A549 (cell line): ENCODE measurements around the gene CXXC1.

Experiments
- CEBPB ChIP-seq, 2 experiments: fragments of >200 bp in 1 of 2; sonication (Bioruptor Twin) in 1 of 2; formaldehyde crosslinking in 1 of 2; IDR thresholded peaks; 2 replicates each; pipeline ENCODE4 v1.6.1; 2012 to 2016
- CHD4 ChIP-seq: fragments of 200-600 bp; sonication (generic); IDR thresholded peaks from 2 replicates; pipeline ENCODE4 v1.6.1; 2016; ENCODE audit warnings: antibody characterized with exemption, mild to moderate bottlenecking, borderline replicate concordance
- EHMT2 ChIP-seq: fragments of 200-600 bp; sonication (generic); IDR thresholded peaks from 2 replicates; pipeline ENCODE4 v1.6.1; 2016; ENCODE audit warnings: antibody characterized with exemption, low read depth, mild to moderate bottlenecking, moderate library complexity
- PHF8 ChIP-seq: fragments of 200-600 bp; sonication (generic); IDR thresholded peaks from 2 replicates; pipeline ENCODE4 v1.6.1; 2016; ENCODE audit warnings: low read depth, mild to moderate bottlenecking, antibody characterized with exemption, moderate library complexity, borderline replicate concordance
- POLR2A ChIP-seq: IDR thresholded peaks from 2 replicates; pipeline ENCODE4 v1.6.1; 2012; ENCODE audit warnings: mild to moderate bottlenecking, low read length
- RNF2 ChIP-seq: fragments of 200-600 bp; sonication (generic); IDR thresholded peaks from 2 replicates; pipeline ENCODE4 v1.6.1; 2016; ENCODE audit warnings: low read depth, mild to moderate bottlenecking, antibody characterized with exemption, moderate library complexity, borderline replicate concordance
- SMC3 ChIP-seq: fragments of >200 bp; sonication (Bioruptor Twin); formaldehyde crosslinking; IDR thresholded peaks from 3 replicates; pipeline ENCODE4 v1.6.1; 2018; ENCODE audit warnings: inconsistent platforms
- ZNF302 ChIP-seq: fragments of 250-450 bp; sonication (Bioruptor Pico); IDR thresholded peaks from 2 replicates; pipeline ENCODE4 v1.9.0; 2021; ENCODE audit warnings: inconsistent platforms, mild to moderate bottlenecking, moderate library complexity
- TF ChIP-seq, protein P1 (sequence below): fragments of >200 bp; sonication (Bioruptor Twin); formaldehyde crosslinking; IDR thresholded peaks from 3 replicates; pipeline ENCODE4 v1.5.1; 2016
- TF ChIP-seq, protein P2 (sequence below): fragments of 450-650 bp; IDR thresholded peaks from 2 replicates; pipeline ENCODE4 v1.6.1; 2014; ENCODE audit warnings: antibody characterized with exemption
- TF ChIP-seq, protein P3 (sequence below): fragments of 150-350 bp; IDR thresholded peaks from 2 replicates; pipeline ENCODE4 v1.6.1; 2014; ENCODE audit warnings: low read depth, mild to moderate bottlenecking, low read length
- TF ChIP-seq, protein P4 (sequence below): IDR thresholded peaks from 2 replicates; pipeline ENCODE4 v1.6.1; 2012

DNA sequence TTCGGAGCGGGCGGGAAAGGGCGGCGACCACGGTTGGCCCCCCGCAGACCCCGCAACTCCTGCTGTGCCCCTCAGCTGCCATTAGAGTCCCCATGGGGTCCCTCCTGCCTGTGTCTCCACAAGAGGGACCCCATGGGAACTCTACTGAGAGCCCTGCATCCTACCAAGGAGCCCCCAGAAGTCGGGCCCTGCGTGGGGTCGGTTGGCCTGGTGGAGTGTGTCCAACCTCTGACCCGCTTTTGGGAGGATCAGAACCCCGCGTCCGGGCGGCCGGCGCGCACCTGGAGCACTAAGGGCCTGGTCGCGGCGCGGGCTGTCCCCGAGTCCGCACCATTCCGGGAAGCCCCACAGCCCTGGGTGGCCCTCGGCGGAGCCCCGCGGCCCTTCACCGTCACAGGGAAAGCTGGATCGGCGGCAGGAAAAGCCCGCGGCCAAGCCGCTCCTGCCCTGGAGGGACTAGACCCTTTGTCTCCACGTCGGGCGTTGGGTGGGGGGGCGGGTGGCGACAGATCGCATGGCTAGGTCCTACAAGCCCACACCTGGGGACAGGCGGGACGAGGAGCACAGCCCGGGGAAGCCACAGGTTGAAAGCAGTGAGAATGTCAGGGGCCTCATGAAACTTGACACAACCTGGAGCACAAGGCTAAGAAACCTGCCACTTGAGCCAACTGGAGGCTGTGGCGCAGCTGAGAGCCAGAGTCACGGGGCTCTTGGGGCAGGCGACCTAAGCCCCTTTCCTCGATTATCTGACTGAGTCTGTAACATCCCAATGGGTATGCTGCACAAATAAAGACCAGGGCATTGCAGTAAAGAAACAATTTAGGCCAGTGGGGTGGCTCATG lies 11.2 kb upstream of the CXXC1 start:
- TF ChIP-seq, protein P1, sequence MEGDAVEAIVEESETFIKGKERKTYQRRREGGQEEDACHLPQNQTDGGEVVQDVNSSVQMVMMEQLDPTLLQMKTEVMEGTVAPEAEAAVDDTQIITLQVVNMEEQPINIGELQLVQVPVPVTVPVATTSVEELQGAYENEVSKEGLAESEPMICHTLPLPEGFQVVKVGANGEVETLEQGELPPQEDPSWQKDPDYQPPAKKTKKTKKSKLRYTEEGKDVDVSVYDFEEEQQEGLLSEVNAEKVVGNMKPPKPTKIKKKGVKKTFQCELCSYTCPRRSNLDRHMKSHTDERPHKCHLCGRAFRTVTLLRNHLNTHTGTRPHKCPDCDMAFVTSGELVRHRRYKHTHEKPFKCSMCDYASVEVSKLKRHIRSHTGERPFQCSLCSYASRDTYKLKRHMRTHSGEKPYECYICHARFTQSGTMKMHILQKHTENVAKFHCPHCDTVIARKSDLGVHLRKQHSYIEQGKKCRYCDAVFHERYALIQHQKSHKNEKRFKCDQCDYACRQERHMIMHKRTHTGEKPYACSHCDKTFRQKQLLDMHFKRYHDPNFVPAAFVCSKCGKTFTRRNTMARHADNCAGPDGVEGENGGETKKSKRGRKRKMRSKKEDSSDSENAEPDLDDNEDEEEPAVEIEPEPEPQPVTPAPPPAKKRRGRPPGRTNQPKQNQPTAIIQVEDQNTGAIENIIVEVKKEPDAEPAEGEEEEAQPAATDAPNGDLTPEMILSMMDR = no peak
- TF ChIP-seq SMC3 (no peak), PHF8 (no peak), POLR2A (no peak), CEBPB (IDR thresholded peaks at IDR 0.05) (no peak), RNF2 (no peak), ZNF302 (CRISPR knock-in tag) (no peak), EHMT2 (no peak), CHD4 (no peak)
- TF ChIP-seq, protein P2, sequence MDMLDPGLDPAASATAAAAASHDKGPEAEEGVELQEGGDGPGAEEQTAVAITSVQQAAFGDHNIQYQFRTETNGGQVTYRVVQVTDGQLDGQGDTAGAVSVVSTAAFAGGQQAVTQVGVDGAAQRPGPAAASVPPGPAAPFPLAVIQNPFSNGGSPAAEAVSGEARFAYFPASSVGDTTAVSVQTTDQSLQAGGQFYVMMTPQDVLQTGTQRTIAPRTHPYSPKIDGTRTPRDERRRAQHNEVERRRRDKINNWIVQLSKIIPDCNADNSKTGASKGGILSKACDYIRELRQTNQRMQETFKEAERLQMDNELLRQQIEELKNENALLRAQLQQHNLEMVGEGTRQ = no peak
- TF ChIP-seq, protein P3, sequence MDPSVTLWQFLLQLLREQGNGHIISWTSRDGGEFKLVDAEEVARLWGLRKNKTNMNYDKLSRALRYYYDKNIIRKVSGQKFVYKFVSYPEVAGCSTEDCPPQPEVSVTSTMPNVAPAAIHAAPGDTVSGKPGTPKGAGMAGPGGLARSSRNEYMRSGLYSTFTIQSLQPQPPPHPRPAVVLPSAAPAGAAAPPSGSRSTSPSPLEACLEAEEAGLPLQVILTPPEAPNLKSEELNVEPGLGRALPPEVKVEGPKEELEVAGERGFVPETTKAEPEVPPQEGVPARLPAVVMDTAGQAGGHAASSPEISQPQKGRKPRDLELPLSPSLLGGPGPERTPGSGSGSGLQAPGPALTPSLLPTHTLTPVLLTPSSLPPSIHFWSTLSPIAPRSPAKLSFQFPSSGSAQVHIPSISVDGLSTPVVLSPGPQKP = no peak
- TF ChIP-seq, protein P4, sequence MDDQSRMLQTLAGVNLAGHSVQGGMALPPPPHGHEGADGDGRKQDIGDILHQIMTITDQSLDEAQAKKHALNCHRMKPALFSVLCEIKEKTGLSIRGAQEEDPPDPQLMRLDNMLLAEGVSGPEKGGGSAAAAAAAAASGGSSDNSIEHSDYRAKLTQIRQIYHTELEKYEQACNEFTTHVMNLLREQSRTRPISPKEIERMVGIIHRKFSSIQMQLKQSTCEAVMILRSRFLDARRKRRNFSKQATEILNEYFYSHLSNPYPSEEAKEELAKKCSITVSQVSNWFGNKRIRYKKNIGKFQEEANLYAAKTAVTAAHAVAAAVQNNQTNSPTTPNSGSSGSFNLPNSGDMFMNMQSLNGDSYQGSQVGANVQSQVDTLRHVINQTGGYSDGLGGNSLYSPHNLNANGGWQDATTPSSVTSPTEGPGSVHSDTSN = no peak
